ENCODE data around the gene RAB37. TPM values are rescaled to one million over a fixed set of nuclear protein-coding genes. Genes with fewer than 3 reads are reported as not detected.

RAB37 gene
- total and polyA plus RNA-seq, 2 of the 8 experiments (the other 6 are each of a cell fraction or from before 2014, with no cell fraction given), result 5.5 to 6.1 TPM

DNA sequence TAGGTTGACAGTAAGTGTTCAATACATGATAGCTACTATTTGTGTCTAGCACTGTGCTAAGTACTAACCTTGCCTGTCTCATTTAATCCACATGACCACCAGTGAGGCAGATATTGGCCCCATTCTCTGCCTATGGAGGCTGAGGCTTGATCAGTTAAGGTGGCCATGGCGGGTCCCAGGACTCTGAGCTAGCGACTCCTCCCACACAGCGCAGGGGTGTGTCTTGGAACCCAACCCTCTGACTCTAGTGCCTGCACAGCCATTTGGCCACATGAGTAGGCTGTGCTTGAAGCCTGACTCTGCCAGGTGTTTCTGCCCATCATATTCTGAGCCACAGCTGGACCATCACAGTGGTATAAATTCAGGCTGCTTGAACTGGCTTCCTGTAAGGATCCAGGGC is 17.8 kb downstream of the RAB37 start:
- Histone ChIP-seq H3K79me2 (ENCODE audit: control insufficient read depth in 1 of 2, insufficient read depth in 2 of 2, low read length in 2 of 2) (peaks cover 7 to 88% of the 10 kb centered on the region in 2 experiments; a peak in 3 of 4 replicates), H2AFZ (ENCODE audit: low read length) (no peak overlapping the region)
- WGBS, 2 experiments (ENCODE audit: extremely low coverage in 1 of 2, insufficient coverage in 1 of 2, insufficient read length in 1 of 2, insufficient replicate concordance in 2 of 2, low coverage in 1 of 2, low lambda C conversion rate in 2 of 2, missing lambda C conversion rate in 1 of 2), result 100% methylated on average over 3 of the region's 3 CpGs; no CpG with 5 or more reads in 1 of the 2 experiments

More for the DNA sequence above, 17.8 kb downstream of the RAB37 start:
- H2BK120ac ChIP-seq (replicated peaks; ENCODE audit: low read depth, low read length), result no peak overlapping the region
- H2BK12ac ChIP-seq (ENCODE audit: low read depth, low read length), result no peak overlapping the region
- peaks cover 15 to 35% of the 10 kb centered on the region in 2 experiments for H4K20me1 ChIP-seq (replicated peaks in 1 of 2; ENCODE audit: control insufficient read depth in 1 of 2, insufficient read depth in 2 of 2, low read length in 2 of 2)
- H3K18ac ChIP-seq (ENCODE audit: extremely low read depth, low read length), result no peak overlapping the region
- H3K36me3 ChIP-seq (ENCODE audit: control insufficient read depth in 2 of 4, insufficient read depth in 4 of 4, low read length in 3 of 4), result peaks cover 0 to 5% (median 0%) of the 10 kb centered on the region in 4 experiments; a peak in 1 of 8 replicates
- no peak overlapping the region for H4K8ac ChIP-seq (ENCODE audit: extremely low read depth, insufficient read depth, low read length)
- no peak overlapping the region for H3K14ac ChIP-seq (ENCODE audit: insufficient read length)
- H3K56ac ChIP-seq (replicated peaks; ENCODE audit: insufficient read length, low read depth, low read length), result no peak overlapping the region
- H3K9ac ChIP-seq (replicated peaks in 1 of 4; ENCODE audit: extremely low read depth in 1 of 4, low read depth in 3 of 4, low read length in 3 of 4), result no peak overlapping the region
- peaks cover 0 to 49% (median 33%) of the 10 kb centered on the region in 4 experiments; a peak in 6 of 7 replicates for H3K4me1 ChIP-seq (replicated peaks in 1 of 4; ENCODE audit: control insufficient read depth in 3 of 4, insufficient read depth in 4 of 4, low read length in 3 of 4)
- H2AK5ac ChIP-seq (ENCODE audit: low read depth, low read length), result no peak overlapping the region
- no peak for TF ChIP-seq SRF (IDR thresholded peaks at IDR 0.05; ENCODE audit: low read depth, low read length)
- TF ChIP-seq, protein P1, sequence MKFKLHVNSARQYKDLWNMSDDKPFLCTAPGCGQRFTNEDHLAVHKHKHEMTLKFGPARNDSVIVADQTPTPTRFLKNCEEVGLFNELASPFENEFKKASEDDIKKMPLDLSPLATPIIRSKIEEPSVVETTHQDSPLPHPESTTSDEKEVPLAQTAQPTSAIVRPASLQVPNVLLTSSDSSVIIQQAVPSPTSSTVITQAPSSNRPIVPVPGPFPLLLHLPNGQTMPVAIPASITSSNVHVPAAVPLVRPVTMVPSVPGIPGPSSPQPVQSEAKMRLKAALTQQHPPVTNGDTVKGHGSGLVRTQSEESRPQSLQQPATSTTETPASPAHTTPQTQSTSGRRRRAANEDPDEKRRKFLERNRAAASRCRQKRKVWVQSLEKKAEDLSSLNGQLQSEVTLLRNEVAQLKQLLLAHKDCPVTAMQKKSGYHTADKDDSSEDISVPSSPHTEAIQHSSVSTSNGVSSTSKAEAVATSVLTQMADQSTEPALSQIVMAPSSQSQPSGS (IDR thresholded peaks at IDR 0.05; ENCODE audit: low read length), result no peak
- TF ChIP-seq CBX5 (IDR thresholded peaks at IDR 0.05; ENCODE audit: low read depth, low read length), result no peak
- TF ChIP-seq ASH2L (IDR thresholded peaks at IDR 0.05; ENCODE audit: low read length), result no peak
- ChIA-PET CTCF (ENCODE audit: partially characterized antibody) (interaction anchor here (1.2 to 15.7 kb wide), 5 partner anchors 9 to 88 kb away, joined by 3 to 231 read pairs (median 45); partner anchors contain the start of genes NAT9 and RAB37), POLR2A (ENCODE audit: partially characterized antibody) (interaction anchor here (1.4 kb wide), 1 partner anchor 10 kb away, joined by 3 read pairs; no protein-coding TSS in a partner anchor)
- DNase-seq (ENCODE audit: low read depth in 1 of 2, low spot score in 2 of 2) (no peak), FAIRE-seq (no peak)
- no peak overlapping the region for H2BK15ac ChIP-seq (ENCODE audit: low read length)
- no peak overlapping the region for H3K4me2 ChIP-seq (ENCODE audit: insufficient read depth in 1 of 2, low read depth in 2 of 2, low read length in 2 of 2)
- H4K91ac ChIP-seq (replicated peaks; ENCODE audit: insufficient read length, low read length), result no peak overlapping the region
- no peak overlapping the region for H2BK5ac ChIP-seq (ENCODE audit: low read depth, low read length)
- H3K23me2 ChIP-seq (ENCODE audit: low read depth, low read length), result peaks cover 6% of the 10 kb centered on the region; the same call in 1 of the 2 replicates
- H3K4me3 ChIP-seq (ENCODE audit: extremely low read depth in 1 of 4, insufficient read depth in 2 of 4, low read depth in 3 of 4, low read length in 4 of 4), result no peak overlapping the region
- H3K4ac ChIP-seq (replicated peaks; ENCODE audit: insufficient read length, low read depth, low read length), result no peak overlapping the region
- no peaks in the 10 kb centered on the region for H3K9me3 ChIP-seq (ENCODE audit: insufficient read depth in 2 of 2, low read depth in 1 of 2, low read length in 1 of 2)
- no peak overlapping the region for H3K23ac ChIP-seq (ENCODE audit: insufficient read length)
- H3K27me3 ChIP-seq (replicated peaks in 1 of 4; ENCODE audit: control insufficient read depth in 3 of 4, extremely low read depth in 1 of 4, insufficient read depth in 3 of 4, low read length in 3 of 4), result no peaks in the 10 kb centered on the region
- H3K79me1 ChIP-seq (ENCODE audit: low read depth, low read length), result peaks cover 28% of the 10 kb centered on the region
- no peak overlapping the region for H3K27ac ChIP-seq (ENCODE audit: low read depth, low read length)
- no peak overlapping the region for H2BK20ac ChIP-seq (ENCODE audit: low read length)
- no peak overlapping the region for H4K5ac ChIP-seq (ENCODE audit: insufficient read length, low read depth, low read length)

Data from H1 (cell line).